Posterior cingulate gyrus (tissue), 11 donors: ENCODE measurements around the gene TNFAIP8L2.
"Not testable (repeated sequence)": the region's sequence is repeated elsewhere in the genome, so short reads cannot be mapped to it uniquely, and the experiment has no call there.

Experiments
- DNase-seq, 10 donors: peaks; one replicate each; pipeline versions ENCODE4 v3.0.0 to v3.0.0-alpha.2; 2020 to 2021; ENCODE audit warnings: mixed read lengths in 3 of 10
- intact Hi-C: fragments of 100-400 bp; cut with DNase I; formaldehyde crosslinking; loops from one replicate; pipeline ENCODE4 v1.15.1; 2023

TNFAIP8L2 gene

GRCh38 chr1:151175863-151176262 is 19.4 kb downstream of the TNFAIP8L2 start, which contains the start of gene TMOD4:
TSS of gene TMOD4 (minus strand) at chr1:151175981. CDS start at chr1:151174875, 1,106 bp downstream.
- intact Hi-C loops = no loop called here
- DNase-seq = no peak

- intact Hi-C loops = no loop called here
- no peak for DNase-seq
Observed at GRCh38 chr1:151176514-151177045, 20.1 kb downstream of the TNFAIP8L2 start.

GRCh38 chr1:151184211-151184610 is 27.8 kb downstream of the TNFAIP8L2 start:
- DNase-seq = no peak
- intact Hi-C loops = no loop called here

DNA sequence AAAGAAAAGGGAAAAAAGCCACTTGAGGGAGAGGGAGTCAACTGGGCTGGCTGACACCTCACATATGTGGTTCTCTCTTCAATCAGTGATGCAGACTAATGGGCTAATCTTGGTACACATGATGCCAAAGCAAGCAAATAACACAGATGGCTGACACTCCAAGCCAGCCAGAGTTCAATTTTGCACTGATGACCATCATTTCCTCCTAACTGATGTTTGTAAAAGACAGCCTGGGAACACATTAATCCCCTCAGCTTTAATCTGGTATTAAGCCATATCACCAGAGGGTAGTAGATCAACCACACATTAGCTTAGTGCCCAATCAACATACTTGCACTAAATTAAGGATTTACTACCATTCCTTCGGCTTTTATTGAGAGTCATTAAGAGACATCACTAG is 30.8 kb downstream of the TNFAIP8L2 start:
- intact Hi-C loops = no loop called here

GRCh38 chr1:151188667-151189066 is 32.2 kb downstream of the TNFAIP8L2 start:
- DNase-seq, intact Hi-C loops: not testable (repeated sequence)

More for the DNA sequence above, 30.8 kb downstream of the TNFAIP8L2 start:
- DNase-seq = no peak

DNA sequence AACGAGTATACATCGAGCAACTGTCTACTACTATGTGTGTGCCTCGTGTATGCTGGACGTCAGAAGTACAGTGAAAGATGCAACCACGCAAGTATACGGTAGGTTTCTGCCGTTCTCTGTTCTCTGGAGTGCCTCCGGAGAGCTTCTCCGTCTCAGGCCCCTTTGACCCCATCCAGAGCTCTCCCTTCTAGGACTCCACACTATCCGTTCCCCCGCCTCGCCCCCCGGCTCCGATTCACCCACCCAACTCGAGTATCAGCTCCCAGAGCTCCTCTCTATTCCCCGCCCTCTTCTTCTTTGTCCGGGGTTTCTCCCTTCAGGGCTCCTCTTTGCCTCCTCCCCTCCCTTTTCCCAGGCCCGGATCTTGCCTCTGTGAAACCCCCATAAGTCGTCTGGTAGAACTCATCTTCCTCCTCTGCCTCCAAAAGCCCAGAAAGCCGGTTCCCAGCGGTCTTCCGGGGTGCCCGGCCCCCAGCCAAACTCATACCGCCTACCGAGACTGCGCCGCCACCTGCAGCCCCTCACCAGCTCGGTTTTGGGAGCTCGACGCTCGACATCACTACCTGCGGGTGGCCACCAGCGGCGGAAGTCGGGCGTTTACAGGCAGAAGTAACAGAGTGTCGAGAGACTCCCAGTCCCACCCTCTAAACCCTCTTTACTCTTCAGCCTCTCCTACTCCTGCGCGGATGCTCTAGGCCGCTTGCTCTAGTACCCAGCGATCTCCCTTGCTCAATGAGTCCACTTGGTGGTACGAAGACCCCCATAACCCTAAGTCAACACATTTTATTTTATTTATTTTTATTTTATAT is 33.4 kb downstream of the TNFAIP8L2 start, which contains the start of gene VPS72:
Gene VPS72 (minus strand): TSS at position 561 of the 809 bp plus-strand sequence. CDS start 76 bp downstream, at position 485.
- intact Hi-C loops = no loop called here
- DNase-seq = peak; percentile 76 to 98 (median 86)

DNA sequence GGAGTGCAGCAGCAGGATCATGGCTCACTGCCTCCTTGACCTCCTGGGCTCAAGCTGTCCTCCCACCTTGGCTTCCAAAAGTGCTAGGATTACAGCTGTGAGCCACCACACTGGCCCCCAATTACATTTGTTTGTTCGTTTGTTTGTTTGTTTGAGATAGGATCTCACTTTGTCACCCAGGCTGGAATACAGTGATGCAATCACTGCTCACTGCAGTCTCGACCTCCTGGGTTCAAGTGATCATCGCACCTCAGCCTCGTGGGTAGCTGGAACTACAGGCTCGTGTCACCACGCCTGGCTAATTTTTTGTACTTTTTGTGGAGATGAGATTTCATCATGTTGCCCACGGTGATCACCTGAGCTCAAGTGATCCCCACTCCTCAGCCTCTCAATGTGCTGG is 35.6 kb downstream of the TNFAIP8L2 start:
- intact Hi-C loops = no loop called here

GRCh38 chr1:151193304-151193703 is 36.9 kb downstream of the TNFAIP8L2 start:
- no peak for DNase-seq
- intact Hi-C loops = no loop called here

More for the DNA sequence above, 35.6 kb downstream of the TNFAIP8L2 start:
- no peak for DNase-seq

GRCh38 chr1:151193856-151194255 is 37.4 kb downstream of the TNFAIP8L2 start:
- DNase-seq = no peak
- intact Hi-C loops = no loop called here

DNA sequence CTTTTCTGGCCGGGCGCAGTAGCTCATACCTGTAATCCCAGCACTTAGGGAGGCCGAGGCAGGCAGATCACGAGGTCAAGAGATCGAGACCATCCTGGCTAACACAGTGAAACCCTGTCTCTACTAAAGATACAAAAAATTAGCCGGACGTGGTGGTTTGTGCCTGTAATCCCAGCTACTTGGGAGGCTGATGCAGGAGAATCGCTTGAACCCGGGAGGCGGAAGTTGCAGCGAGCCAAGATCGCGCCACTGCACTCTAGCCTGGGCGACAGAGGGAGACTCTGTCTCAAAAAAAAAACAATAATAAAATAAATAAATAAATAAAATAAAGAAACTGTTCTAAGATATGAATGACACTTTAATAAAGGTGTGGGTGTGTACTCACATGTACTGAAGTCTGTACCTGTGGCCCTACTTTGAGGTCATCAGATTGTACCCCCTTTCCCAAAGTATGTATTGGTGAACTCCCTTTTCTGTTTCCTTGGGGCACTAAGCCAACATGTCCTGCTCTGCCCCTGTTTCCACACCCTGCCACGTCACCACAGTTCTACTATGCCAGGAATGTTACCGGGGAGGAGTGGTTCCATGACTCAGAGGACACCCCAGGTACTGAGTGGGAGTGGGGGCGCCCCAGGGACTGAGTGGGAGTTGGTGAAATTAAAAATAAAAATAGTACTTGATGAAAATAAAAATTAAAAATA is 38.6 kb downstream of the TNFAIP8L2 start:
- DNase-seq = not testable (repeated sequence)
- intact Hi-C loops = loop anchor here (5.0 kb wide), 2 partner anchors 147 to 202 kb away; partner anchors contain the start of gene PSMB4

DNA sequence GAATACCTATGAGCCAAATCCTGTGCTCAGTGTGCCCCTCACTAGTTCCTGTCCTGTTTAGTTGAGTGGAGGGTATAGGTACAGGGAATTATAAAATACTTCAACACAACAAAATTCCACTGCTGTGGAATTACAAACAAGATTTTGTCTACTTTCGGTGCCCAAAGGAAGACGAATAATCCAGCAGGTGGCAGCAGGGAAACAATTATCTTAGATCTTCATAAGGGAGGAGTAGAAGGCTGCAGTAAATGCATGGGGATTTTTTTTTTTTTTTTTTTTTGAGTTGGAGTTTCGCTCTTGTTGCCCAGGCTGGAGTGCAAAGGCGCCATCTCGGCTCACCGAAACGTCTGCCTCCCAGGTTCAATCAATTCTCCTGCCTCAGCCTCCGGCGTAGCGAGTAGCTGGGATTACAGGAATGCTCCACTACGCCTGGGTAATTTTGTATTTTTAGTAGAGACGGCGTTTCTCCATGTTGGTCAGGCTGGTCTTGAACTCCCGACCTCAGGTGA is 39.9 kb downstream of the TNFAIP8L2 start:
- intact Hi-C loops = loop anchor here (1.0 to 5.0 kb wide), 3 partner anchors 55 to 201 kb away; partner anchors contain the start of gene PSMB4

DNA sequence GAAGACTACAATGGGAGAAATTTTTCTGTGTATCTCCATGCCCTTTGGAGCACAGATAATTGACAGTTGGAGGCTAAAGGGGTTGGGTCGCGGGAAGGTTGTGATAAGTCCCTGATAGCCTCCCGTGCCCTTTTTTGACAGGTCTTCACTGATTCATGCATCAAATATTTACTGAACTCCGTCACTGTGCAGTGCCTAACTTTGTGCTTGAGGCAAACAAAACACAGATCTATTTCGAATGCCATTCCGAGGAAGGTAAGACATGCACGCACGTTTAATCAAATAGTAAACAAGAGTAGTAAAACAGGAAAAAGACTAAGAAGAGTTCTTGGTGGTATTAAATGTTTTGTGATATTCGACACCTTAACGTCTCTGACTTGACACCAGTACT is 41.4 kb downstream of the TNFAIP8L2 start:
- no peak for DNase-seq
- intact Hi-C loops = loop anchor here (5.0 kb wide), 2 partner anchors 144 to 199 kb away; partner anchors contain the start of gene PSMB4

More for the DNA sequence above, 39.9 kb downstream of the TNFAIP8L2 start:
- DNase-seq = peak in 5 of 10 donors; percentile 35 to 61 (median 50)

DNA sequence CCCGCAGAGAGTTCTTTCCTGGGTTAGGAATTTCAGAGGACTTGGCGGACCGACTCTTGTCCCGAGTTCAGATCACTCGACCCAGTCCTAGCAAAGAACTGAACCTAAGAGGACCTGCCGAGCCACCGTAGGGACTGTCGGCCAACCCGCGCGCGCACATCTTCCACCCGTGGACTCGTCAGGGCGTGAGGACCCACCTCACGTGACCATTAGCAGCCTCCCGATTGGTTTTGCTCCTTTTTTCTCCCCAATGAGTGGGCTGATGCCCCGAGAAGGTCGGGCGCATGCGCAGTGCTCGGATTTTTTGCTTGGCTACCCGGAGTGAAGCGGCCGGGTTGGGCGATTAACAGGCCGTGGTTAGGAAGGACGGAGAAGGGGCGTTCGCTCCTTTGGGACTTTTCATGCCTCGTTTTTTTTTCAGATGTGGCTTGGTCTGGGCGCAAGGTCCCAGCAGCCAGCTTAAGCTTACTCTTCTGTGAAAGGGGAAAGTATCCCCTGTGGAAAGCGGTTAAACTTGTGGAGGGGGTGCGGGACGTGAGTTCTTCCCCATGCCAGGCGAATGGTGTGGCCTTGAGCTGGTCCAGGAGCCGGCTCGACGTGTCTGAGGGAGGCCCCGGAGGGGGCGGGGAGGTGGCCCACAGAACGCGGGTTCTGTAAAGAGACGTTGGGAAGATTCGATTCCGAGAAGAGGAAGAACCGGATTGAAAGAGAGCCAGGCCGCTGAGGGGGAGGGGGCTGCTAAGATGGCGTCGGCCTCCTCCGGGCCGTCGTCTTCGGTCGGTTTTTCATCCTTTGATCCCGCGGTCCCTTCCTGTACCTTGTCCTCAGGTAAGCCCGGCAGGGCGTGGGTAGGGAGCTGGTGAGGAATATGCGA is 42.0 kb downstream of the TNFAIP8L2 start, which contains the start of gene PIP5K1A:
Gene PIP5K1A (plus strand): TSS at position 299 of the 874 bp plus-strand sequence. CDS start 445 bp downstream, at position 744.
- peak; percentile 96 to 100 (median 99) for DNase-seq
- intact Hi-C loops = loop anchor here (5.0 kb wide), 2 partner anchors 144 to 199 kb away; partner anchors contain the start of gene PSMB4

DNA sequence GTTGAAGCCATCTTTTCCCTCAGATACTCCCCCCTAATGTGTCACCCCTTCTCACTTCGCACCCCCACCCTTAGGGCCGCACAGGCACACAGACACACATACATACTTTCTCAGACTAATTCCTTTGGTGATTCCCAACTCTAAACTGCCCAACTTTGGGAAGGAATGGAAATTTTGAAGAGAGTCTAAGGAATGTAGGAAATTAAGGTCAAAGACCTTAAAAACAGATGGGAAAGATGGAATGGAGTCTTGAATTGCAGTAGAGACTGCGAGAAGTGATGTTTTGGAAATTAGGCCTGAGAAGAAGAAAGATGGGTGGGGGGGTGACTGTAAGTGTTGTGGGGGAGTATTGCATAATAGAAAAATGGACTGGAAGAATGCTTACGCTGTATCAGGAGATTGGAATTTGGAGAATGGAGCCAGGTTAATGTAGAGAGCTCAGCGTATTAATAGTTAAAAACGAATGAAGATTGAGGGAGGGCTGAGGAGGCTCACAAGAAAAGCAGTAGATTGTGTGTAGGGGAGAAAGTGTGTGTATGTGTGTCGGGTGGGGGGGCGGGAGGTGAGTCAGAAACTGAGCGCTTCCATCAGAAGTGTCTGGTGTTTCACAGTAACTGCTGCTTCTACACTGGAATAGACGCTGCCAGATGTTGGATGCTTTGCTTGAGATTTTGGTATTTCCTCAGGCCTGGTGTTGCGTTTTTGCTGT is 43.6 kb downstream of the TNFAIP8L2 start:
- intact Hi-C loops = loop anchor here (5.0 kb wide), 2 partner anchors 142 to 197 kb away; partner anchors contain the start of gene PSMB4

GRCh38 chr1:151205381-151205965 is 49.0 kb downstream of the TNFAIP8L2 start:
- DNase-seq, intact Hi-C loops: not testable (repeated sequence)

More for the DNA sequence above, 43.6 kb downstream of the TNFAIP8L2 start:
- DNase-seq = no peak
